DMS79 (cell line): Measurements from ENCODE around the gene GBP1.
A peak's percentile ranks its signal among the peaks of the same experiment; 100 is the strongest.
"Not testable (repeated sequence)": the region's sequence is repeated elsewhere in the genome, so short reads cannot be mapped to it uniquely, and the experiment has no call there.

Experiments
- DNase-seq: peaks from one replicate; lab custom pipeline; 2025; lab: John Stamatoyannopoulos, UW

Gene GBP1, protein sequence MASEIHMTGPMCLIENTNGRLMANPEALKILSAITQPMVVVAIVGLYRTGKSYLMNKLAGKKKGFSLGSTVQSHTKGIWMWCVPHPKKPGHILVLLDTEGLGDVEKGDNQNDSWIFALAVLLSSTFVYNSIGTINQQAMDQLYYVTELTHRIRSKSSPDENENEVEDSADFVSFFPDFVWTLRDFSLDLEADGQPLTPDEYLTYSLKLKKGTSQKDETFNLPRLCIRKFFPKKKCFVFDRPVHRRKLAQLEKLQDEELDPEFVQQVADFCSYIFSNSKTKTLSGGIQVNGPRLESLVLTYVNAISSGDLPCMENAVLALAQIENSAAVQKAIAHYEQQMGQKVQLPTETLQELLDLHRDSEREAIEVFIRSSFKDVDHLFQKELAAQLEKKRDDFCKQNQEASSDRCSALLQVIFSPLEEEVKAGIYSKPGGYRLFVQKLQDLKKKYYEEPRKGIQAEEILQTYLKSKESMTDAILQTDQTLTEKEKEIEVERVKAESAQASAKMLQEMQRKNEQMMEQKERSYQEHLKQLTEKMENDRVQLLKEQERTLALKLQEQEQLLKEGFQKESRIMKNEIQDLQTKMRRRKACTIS

DNA sequence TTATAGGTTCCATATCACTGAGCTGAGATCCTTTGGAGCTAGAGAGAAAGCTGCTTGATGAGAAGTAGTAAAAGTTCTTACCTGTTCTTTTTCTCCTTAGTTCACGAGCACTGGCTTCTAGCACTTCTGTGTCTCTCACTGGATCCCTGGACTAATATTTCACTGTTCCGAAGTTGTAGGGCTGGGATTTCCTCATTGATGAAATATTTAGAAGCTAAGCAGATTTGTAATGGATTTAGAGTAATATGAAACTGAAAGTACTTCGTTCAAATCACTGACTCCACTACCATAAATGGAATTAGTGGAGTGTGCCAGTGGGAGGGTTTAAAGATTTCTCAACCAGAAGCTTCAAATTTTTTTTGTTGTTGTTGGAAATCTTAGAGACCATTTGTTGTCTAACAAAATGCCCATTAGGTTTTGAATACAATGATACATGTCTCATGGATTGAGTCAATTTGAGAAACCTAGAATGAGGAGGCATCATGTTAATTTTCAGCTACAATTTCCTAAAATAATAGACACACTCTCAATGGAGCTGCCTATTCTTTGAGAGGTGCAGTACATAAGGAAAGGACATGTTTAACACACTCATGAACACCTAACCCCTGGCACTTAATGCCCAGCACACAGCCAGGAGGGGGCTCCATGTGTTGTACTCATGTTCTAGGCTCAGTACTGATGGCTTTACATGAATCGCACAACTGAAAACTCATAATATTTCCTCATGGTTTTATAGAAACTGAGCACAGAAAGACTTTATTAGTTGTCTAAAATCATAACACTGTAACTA, at the start of gene GBP1:
Gene GBP1 (minus strand): TSS at position 130 of the 790 bp plus-strand sequence. CDS start 1,974 bp downstream, outside the sequence.
- peak; percentile 18 for DNase-seq

DNA sequence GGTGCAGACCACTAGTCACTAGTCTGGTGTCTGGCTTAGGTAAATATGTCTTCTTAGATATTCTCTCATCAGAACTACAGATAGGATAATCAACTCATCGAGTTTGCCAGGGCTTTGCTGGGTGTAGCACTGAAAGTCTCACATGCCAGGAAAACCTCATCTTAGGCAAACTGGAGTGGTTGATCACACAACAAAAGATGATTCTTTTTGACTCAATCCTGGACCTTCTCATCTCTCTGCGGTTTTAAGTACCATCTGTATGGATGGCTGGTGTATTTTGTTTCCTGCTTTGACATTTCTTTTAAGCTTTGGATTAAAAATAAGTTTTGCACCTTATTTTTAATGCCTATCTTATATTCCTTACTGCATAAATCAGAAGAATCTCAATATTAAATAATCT, 49.7 kb upstream of the GBP1 start:
- no peak for DNase-seq

DNA sequence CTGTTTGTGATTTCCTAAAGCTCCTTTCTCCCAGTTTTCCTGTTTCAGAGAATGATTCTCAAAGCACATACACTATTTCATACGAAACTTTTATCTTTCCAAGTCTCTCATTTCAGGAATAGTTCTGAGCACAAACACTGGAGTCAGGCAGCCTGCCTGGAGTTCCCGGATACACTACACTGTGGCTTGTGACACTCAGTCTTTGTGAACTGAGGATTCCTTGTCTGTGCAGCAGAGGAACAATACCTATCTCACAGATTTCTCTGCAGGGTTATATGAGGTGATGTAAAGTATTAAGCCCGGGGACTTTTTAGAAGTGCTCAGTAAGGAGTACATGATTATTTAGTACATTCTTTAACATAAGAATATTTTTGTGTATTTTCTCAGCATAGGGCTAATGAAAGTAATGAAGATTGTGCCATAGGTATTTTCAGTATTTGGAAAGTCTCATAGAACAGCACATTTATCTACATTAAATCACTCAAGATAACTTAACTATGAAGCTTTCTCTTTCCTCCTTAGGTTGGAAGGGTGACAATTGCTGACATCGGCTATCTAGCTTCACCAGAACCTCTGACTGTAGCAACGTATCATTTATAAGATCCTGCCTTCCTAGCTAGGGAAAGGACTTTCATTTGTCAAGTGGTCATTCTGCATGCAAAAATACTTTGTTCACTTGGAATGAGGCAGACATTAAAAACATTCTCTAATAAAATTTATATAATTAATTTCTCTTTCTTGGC, 48.0 kb upstream of the GBP1 start:
- DNase-seq: no peak

DNA sequence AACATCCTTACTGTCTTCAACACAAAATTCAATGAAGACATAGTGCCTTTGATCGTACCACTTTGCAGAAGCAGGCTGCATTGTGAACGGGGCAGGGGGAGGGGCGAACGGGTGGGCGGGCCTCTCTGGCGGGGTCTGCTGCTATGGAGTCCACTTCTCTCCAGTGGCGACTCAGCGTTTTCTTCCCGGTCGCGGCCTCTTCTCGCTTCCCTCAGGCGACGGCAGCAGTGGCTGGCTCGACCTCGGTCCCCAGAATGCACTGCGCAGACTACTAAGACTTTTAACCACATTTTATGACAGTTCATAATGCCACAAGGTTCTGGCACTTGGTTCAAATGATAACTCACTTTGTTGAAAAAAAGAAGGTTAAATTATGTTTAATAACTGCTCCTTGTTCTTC, 39.7 kb upstream of the GBP1 start:
- no peak for DNase-seq

DNA sequence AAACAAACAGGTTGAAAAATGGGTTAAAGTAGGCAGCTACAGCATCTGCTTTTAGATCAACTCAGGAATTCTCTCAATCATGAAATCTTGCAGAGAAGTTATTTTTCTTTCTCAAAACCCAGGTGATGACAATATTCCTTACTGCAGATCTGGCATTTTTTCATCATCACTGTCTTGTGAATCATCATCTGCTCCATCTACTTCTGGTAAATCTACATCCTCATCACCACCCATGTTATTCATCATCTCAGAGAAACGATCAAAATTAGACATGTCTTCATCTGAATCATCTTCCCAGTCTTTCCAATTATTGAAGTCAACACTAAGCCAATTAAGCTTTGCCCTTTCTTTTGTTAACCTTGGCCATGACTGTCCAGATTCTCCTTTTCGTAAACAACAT, 39.1 kb upstream of the GBP1 start:
- no peak for DNase-seq

DNA sequence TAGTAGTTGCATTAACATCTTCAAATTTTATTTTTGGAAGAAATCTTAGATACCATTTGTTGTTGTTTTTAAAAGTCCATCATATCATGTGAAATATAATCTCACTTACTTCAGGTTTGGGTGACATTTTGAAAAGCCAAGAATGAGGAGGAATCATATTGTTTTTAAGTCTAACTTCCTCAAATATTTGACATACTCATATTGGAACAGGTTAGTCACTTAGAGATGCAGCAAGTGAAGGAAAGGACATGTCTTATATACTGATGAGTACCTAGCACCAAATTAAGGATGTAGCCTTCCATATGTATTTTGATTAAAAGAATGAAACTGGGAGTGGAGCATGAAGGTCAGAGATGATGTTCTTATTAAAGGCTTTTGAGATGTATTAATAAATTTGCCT, 37.0 kb upstream of the GBP1 start:
- no peak for DNase-seq

DNA sequence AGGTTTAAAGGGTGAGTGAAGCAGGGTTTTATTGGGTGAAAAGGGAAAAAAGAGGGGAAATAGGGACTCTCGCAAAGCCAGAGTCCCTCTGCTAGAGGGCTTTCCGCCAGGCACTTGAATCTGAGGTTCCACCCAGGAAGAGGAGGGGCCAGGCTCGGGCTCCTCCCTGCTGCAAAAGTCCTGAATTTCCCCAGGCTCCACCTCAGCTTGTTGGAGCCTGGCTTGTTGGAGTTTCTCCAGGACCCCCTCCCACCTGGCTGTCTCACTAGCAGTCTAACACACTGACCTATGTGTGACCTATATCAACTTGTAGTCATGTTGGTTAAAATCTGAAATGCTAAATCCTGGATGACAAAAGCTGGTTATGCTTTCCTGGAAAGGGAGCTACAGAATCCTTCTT, 35.4 kb upstream of the GBP1 start:
- no peak for DNase-seq

DNA sequence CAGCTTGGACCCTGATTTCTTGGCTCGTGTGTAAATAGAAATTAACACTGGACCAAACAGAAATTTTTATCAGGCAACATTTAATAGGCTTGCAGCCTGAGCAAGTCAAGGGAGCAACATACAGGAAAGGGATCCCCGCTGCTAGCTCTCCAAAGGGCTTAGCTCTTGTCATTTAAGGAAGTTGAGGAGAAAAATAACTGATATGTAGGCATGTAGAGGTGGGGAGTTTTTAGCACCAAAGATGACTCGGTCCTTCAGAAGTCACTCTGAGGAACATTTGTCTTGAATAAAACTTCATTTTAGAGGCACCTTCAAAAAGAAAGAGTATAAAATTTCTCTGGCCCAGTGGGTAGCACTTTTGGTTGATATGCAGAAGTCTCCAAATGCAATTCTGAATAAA, 33.8 kb upstream of the GBP1 start:
- no peak for DNase-seq

DNA sequence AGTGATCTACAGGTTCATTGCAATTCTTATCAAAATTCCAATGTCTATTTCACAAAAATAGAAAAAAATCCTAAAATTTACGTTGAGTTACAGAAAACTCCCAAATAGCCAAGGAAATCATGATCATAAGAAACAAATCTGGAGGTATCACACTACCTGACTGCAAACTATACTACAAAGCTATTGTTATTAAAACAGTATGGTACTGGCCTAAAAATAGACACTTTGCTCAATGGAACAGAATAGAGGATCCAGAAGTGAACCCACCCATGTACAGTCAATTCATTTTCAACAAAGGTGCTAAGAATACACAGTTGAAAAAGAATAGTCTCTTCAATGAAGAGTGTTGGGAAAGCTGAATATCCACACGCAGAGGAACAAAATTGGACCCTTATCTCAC, 30.7 kb upstream of the GBP1 start:
- no peak for DNase-seq

DNA sequence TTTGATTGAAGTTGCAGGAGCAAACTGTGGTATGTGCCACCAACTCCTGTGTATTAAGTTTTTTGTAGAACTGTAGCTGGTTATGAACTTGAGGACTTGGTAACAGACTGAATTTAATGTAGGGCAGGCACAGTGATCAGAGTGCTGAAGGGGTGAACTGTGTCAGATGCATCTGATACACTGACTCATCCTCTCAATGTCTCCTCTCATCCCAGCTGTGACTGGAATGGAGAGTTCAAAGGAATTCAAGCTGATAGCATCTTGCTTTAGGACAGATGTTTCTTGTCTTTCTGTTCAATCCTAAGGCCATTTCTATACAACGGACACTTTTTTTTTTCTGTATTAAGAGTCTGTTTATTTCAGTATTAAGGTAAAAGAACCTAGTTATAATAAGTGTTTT, 25.0 kb upstream of the GBP1 start:
- DNase-seq: no peak

DNA sequence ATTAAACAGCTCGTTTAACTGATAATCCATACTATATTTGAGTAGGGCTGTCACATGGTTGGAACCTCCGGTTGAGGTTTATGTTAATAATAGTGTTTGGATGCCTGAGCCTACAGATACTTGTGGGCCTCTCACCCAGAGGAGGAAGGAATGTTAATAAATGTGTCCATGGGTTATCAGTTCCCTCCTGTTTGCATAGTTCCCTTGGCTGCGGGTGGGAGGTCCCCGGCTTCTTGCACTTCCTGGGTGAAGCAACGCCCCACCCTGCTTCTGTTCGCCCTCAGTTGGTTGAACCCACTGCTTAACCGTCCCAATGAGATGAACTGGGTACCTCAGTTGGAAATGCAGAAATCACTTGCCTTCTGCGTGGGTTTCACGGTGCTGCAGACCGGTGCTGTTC, 23.6 kb upstream of the GBP1 start:
- no peak for DNase-seq

DNA sequence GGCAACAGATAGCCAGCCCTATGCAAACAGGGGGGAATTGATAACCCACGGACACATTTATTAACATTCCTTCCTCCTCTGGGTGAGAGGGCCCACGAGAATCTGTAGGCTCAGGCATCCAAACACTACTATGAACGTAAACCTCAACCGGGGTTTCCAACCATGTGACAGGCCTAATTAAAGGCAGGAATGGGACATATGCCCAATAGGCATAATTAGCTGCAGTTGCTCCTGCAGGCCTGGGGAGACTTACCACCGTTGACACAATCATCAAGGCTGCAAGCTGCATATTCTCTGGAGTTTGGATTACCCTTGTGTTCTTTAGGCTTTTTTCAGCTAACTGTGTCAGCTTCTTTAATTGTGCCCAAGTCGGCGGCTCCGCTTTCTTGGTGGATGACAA, 22.2 kb upstream of the GBP1 start:
- no peak for DNase-seq

DNA sequence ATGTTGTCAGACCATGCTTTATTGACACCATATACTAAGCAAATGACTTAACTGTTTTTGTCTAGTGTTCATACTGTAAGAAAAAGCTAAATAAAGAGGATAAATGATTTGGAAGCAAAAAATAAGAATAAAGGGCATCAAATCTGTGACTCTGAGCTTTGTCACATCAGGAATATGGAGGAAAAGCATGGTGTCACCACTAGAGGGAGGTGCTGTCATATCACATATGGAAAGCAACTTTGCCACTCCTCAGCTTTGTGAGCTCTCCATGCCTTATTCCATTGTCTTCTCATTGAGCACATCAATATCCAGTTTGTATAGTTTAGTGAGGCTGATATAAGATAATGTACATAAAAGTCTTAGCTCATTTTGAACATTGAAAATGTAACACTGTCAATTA, 20.8 kb upstream of the GBP1 start:
- DNase-seq: no peak

DNA sequence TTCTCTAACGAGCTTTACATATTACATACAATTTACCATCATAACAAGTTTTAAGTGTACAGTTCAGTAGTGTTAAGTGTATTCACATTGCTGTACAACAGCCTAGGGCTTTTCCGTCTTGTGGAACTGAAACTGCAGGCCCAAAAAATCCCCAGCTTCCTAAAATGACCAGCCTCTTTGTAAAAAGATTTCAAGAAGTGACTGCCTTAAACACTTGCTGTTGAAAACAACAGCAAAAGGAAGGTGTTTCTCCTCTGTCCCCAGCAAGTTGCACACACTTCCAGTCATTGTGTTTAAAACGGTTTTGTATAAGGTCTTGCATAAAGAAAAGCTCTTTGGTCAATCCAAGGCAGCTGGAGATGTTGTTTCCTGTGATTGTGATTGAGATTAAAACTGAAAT, 16.0 kb upstream of the GBP1 start:
- DNase-seq: no peak

DNA sequence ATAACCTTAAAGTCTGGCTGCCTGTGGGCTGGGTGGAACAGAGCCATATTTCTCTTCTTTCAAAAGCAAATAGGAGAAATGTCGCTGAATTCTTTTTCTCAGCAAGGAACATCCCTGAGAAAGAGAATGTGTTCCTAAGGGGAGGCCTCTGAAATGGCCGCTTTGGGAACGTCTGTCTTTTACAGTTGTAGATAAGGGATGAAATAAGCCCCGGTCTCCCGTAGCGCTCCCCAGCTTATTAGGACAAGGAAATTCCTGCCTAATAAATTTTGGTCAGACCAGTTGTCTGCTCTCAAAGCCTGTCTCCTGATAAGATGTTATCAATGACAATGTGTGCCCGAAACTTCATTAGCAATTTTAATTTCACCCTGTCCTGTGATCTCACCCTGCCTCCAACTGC, 15.1 kb upstream of the GBP1 start:
- not testable (repeated sequence) for DNase-seq

DNA sequence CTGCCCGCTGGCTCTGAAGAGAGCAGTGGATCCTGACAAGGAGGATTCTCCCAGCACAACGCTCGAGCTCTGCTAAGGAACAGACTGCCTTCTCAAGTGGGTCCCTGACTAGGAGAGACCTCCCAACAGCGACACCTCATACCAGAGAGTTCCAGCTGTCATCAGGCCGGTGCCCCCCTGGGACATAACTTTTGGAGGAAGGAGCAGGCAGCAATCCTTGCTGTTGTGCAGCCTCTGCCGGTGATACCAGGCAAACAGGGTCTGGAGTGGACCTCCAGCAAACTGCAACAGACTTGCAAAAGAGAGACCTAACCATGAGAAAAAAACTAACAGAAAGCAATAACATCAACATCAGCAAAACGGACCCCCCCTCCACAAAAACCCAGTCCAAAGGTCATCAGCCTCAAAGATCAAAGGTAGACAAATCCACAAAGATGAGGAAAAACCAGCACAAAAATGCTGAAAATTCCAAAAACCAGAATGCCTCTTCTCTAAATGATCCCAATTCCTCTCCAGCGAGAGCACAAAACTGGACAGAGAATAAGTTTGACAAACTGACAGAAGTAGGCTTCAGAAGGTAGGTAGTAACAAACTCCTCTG, 7.6 kb upstream of the GBP1 start:
- not testable (repeated sequence) for DNase-seq

DNA sequence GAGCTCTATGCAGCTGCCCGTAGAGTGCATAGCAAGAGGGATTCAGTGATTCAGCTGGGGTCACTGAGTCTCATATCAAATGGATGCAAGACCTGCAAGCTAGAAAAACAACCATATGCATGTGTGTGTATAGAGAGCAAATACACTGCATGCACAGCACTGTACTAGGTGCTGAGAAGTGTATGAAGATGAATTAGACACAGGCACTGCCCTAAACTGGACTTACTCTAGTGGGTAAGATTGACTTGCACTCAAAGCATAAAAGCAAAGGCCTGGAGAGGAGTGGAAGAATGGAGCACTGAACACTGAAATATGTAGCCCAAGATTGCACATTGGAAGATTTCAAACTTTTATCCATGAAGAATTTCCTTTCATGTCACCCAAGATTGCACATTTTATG, 5.5 kb upstream of the GBP1 start:
- no peak for DNase-seq

DNA sequence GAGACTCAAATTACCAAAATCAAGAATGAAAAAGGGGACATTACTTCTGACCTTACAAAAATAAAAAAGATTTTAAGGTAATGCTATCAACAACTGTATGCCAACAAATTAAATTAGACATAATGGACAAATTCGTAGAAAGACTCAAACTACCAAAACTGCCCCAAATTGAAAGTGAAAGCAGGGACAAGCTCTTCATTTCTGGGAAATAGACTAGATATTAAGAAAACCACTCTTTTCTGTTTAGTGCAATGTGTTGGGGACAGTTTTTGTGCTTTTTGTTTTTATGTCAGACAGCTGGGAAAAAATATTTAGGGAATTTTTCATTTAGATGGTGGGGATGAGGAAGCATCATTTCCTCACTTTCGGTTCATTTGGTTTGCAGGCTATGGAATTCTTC, 4.9 kb upstream of the GBP1 start:
- DNase-seq: no peak

DNA sequence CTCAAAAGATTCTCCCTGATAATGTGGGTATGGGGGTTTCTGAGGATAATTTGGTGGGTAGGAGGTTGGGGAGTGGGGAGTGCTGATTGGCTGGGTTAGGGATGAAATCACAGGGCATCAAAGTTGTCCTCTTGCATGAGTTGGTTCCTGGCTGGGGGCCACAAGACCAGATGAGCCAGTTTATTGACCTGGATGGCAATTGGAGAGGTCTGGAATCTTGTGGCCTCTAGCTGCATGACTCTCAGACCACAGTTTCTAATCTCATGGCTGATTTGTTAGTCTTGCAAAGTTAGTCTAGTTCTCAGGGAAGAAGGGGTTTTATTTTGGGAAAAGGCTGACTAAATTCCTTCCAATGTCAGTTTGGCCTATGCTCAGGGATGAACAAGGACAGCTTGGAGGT, 3.3 kb upstream of the GBP1 start:
- no peak for DNase-seq

DNA sequence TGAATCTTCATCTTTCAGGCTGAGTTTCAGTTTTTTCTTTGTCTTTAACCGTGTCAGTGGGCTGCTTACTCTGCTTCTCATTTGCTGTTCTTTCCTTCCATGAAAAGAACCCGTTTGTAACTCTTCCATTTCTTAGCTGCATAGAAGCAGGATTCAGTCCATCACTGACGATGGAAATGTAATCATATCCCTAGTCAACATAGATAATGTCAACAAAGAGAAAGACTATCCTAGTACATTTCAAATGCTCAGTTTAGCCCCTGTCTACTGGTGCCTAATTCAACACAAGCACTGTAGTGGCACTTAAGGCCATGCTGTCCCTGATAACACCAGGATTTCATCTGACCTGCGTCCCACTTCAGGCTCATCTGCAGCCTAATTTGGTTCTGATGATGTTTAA, 376 bp downstream of the GBP1 start:
- DNase-seq: no peak

DNA sequence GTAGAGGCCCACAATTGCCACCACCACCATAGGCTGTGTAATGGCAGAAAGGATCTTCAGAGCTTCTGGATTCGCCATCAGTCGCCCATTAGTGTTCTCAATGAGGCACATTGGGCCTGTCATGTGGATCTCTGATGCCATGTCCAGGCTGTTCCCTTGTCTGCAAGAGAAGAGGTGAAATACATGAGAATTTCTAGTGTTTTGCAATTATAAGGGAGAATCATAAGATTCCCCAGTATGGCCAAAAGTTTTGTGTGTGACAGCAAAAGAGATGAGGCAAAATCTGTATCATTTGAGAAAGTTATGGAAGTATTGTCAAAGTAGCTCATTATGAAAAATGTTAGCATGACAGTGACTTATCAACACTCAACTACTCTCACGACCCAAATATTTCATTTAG, 1.9 kb downstream of the GBP1 start:
- DNase-seq: no peak

DNA sequence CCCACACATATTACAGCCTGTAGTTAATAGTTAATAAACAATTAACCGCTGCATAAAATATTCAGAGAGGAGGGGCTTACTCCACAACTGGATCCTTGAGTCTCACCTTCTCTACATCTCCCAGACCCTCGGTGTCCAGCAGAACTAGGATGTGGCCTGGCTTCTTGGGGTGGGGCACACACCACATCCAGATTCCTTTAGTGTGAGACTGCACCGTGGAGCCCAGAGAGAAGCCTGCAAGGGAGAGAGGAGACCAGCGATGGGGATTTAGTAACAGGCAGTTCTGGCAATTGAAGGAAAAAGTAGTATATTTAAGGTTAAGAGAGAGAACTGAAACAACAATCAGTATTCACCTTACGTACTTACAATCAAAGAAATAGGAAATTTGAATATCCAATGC, 4.9 kb downstream of the GBP1 start:
- DNase-seq: no peak
